ENCODE results near the gene DCHS2.

DNA sequence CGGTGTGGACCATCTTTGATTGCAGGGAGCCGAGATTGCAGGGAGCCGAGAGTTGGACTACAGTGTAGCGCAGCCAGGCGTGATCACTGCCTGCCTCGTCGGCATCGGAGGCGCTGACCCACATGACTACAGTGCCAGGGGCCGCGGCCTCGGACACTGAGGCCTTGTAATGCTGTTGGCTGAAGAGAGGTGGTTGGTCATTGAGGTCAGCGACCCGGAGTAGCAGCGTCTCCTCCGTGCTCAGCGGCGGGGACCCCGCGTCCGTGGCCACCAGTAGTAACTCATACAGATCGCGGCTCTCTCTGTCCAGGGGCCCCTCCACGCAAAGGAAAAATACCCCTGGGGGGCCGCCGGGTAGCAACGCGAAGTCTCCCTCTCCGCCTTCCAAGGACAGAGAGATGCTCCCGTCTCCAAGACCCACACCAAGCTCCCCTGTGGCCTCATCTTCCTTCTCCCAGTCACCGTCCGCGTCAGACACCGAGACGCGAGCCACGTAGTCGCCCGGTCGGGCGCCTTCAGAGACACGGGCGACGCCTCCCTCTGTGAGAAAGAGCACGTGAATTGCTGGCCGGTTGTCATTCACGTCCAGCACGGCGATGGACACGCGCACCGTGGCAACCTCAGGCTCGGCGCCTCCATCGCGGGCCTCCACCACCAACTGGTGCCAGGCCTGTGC, 1.9 kb downstream of the DCHS2 start:
- TF ChIP-seq CTCF (IDR thresholded peaks at IDR 0.05) (no peak), ZFX (IDR thresholded peaks at IDR 0.05; ENCODE audit: borderline replicate concordance) (no peak)
